Kidney epithelial cell (primary cell): ENCODE results near the gene DLG2. TPM values are rescaled to one million over a fixed set of nuclear protein-coding genes. Genes with fewer than 3 reads are reported as not detected.
"Not testable (repeated sequence)": the region's sequence is repeated elsewhere in the genome, so short reads cannot be mapped to it uniquely, and the experiment has no call there.

Experiments
- DNase-seq: peaks from one replicate; pipeline ENCODE4 v3.0.0-alpha.2; 2010; ENCODE audit warnings: low read depth
- H3K27me3 ChIP-seq: 2 replicates; pipeline ENCODE4 v1.6.0; 2011; ENCODE audit warnings: low read length; ENCODE audit not compliant: control insufficient read depth, insufficient read depth
- H3K36me3 ChIP-seq: 2 replicates; pipeline ENCODE4 v1.5.1; 2011; ENCODE audit warnings: low read length; ENCODE audit not compliant: control insufficient read depth, insufficient read depth
- H3K4me3 ChIP-seq: 2 replicates; pipeline ENCODE4 v1.5.1; 2011; ENCODE audit warnings: low read depth, mild to moderate bottlenecking, control low read depth, low read length
- total RNA-seq: library from RNA; depleted of rRNA; stranded (reverse); fragments of >200 nt; gene quantifications from 2 replicates; pipeline ENCODE4 v1.2.3, GENCODE V29; 2015
- TF ChIP-seq, protein P1 (sequence below): IDR thresholded peaks from 2 replicates; pipeline ENCODE4 v1.5.1; 2011; ENCODE audit warnings: mild to moderate bottlenecking, moderate library complexity, low read length, control low read depth, inconsistent platforms; ENCODE audit not compliant: insufficient read depth, poor library complexity, severe bottlenecking

The DLG2 gene
- total RNA-seq, 1 donor from 2014 or later, result 0.75 TPM

DNA sequence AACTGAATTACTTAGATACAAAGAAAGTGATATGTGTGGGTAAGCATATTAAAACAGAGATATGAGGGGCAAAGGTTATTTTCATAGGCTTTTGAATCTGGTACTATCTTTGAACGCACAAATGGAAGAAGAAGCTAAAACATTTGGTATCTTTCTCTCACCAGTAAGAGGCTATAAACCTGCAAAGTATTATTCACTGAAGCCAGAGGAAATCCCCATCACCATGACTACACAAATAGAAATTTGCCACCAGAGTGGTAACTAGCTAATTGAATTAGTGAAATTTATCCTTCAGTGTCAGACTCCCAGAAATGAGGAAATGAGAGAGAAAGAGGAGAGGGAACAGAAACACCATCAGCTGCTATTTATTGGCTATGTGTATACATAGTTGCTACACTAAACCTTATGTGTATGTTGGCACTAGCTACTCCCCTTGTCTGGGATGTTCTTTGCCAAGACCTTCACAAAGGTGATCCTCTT lies 503.4 kb downstream of the DLG2 start:
- Histone ChIP-seq H3K4me3 (no peak overlapping the region), H3K27me3 (no peaks in the 10 kb centered on the region), H3K36me3 (no peaks in the 10 kb centered on the region)
- TF ChIP-seq, protein P1, sequence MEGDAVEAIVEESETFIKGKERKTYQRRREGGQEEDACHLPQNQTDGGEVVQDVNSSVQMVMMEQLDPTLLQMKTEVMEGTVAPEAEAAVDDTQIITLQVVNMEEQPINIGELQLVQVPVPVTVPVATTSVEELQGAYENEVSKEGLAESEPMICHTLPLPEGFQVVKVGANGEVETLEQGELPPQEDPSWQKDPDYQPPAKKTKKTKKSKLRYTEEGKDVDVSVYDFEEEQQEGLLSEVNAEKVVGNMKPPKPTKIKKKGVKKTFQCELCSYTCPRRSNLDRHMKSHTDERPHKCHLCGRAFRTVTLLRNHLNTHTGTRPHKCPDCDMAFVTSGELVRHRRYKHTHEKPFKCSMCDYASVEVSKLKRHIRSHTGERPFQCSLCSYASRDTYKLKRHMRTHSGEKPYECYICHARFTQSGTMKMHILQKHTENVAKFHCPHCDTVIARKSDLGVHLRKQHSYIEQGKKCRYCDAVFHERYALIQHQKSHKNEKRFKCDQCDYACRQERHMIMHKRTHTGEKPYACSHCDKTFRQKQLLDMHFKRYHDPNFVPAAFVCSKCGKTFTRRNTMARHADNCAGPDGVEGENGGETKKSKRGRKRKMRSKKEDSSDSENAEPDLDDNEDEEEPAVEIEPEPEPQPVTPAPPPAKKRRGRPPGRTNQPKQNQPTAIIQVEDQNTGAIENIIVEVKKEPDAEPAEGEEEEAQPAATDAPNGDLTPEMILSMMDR, result no peak
- no peak for DNase-seq

DNA sequence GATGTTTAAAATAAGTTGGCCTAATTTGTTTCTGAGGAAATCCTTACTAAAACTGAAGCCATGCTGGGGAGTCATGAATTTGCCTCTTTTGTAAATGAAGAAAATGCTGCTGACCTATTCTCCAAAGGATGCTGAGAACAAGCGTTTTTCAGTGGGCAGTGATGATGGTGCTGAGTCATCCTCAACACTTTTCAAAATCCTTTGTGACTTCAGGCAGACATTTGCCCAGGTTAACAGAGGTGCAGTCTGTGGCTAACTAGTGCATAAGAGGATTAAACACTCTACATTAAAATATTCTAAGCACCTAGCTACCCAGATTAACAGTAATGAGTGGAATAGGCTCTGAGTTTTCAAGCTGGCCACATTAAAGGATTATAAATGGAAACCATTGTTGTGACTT lies 509.0 kb downstream of the DLG2 start:
- TF ChIP-seq, protein P1, result no peak
- no peaks in the 10 kb centered on the region for H3K27me3 ChIP-seq
- H3K36me3 ChIP-seq, result no peaks in the 10 kb centered on the region
- no peak for DNase-seq
- H3K4me3 ChIP-seq, result no peak overlapping the region

DNA sequence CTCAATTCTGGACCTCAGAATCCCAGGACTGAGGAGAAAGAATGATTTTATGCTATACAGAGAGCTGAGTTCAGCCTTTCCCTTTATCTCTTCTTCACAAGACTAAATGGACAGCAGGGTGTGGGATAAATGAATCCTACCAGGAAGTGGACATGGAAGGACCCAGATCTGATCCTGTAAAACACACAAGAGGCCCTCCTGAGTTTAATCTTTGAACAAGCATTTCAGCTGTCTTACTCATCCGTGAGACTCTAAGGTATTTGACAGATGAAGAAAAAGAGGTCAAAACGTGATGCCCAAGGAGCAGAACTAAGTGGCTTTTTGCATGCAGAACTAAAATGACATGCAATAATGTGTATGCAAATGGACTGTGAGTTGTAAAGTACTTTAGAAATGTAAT lies 511.3 kb downstream of the DLG2 start:
- H3K27me3 ChIP-seq, result no peaks in the 10 kb centered on the region
- TF ChIP-seq, protein P1, result no peak
- DNase-seq, result no peak
- H3K4me3 ChIP-seq, result no peak overlapping the region
- H3K36me3 ChIP-seq, result no peaks in the 10 kb centered on the region

DNA sequence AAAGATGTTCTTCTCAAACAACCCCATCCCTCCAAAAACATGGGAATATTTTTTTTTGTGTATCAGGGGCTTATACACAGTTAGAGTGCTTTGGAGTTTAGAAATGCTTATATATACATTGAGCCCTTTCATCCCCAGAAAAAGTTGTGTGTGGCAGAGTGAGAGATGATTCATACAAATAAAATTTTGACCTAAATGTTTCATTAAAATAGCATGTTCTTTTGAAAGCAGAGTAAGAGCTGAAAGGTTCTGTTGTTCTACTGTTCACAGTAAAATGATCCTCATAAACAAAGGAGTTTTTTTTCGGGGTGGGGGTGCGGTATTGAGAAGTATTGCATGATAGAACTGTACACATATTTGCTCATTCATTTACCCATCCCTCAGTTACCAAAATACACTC lies 512.4 kb downstream of the DLG2 start:
- Histone ChIP-seq H3K36me3 (no peaks in the 10 kb centered on the region), H3K4me3 (no peak overlapping the region), H3K27me3 (no peaks in the 10 kb centered on the region)
- TF ChIP-seq, protein P1, result no peak
- DNase-seq, result no peak

DNA sequence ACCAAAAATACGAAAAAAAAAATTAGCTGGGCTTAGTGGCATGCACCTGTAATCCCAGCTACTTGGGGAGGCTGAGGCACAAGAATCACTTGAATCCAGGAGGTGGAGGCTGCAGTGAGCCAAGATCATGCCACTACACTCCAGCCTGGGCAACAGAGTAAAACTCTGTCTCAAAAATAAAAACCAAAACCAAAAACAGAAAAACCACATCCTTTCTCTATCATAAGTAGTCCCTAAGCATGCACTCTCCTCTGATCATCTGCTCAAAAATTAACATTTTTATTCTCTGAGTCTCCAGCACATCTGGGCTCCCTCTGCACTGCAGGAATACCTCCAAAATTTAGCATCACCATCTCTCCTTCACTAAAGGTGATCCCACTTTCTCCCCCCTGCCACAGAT lies 516.9 kb downstream of the DLG2 start:
- H3K4me3 ChIP-seq, DNase-seq, H3K27me3 ChIP-seq, H3K36me3 ChIP-seq: not testable (repeated sequence)

DNA sequence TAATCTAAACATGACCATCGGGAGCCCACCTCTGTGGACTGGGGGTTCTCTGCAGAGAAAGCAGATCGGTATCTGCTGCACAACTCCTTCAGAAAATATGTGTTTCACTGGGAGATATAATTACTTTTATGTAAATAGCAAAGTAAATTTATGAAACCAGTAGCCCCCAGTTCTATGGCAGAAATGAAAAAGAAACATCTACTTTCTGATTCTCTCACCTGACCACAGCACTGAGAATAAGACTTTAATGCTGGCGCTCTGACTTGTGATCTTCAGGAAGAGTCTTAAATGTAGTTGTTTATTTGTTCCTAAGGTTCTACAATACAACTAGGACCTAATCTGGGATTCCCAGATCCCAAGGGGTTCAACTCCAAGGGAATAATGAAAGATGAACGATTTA lies 518.0 kb downstream of the DLG2 start:
- Histone ChIP-seq H3K4me3 (no peak overlapping the region), H3K27me3 (no peaks in the 10 kb centered on the region), H3K36me3 (no peaks in the 10 kb centered on the region)
- TF ChIP-seq, protein P1, result no peak
- DNase-seq, result no peak
